Erythroblast (primary cell): ENCODE measurements around the gene IFNL3.
"Not testable (repeated sequence)": the region's sequence is repeated elsewhere in the genome, so short reads cannot be mapped to it uniquely, and the experiment has no call there.

ENCODE experiments used
- GATA1 ChIP-seq: IDR thresholded peaks from 2 replicates; pipeline ENCODE4 v1.6.1; 2011; ENCODE audit warnings: low read depth, mild to moderate bottlenecking, control low read depth, low read length, moderate library complexity
- POLR2A ChIP-seq: IDR thresholded peaks from 2 replicates; pipeline ENCODE4 v1.6.1; 2011; ENCODE audit warnings: mild to moderate bottlenecking, low read length

DNA sequence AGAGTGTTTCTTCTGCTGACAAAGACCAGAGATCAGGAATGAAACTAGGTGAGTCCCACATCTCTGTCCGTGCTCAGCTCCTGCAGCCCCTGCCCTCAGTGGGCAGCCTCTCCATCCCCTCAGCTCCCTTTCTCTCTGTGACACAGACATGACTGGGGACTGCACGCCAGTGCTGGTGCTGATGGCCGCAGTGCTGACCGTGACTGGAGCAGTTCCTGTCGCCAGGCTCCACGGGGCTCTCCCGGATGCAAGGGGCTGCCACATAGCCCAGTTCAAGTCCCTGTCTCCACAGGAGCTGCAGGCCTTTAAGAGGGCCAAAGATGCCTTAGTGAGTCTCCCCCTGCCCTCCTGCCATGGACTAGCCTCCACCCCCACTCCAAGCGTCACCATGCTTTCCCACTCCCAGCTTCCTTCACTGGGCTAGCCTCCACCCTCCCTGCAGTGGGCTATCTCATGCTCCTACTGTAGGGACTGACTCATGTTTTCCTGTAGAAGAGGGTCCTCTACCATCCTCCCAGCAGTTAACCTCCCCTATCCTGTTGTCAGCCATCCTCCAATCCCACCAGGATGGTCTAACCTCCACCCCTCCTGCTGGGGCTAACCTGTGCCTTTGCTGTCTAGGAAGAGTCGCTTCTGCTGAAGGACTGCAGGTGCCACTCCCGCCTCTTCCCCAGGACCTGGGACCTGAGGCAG is 23.9 kb upstream of the IFNL3 start:
- not testable (repeated sequence) for TF ChIP-seq POLR2A, GATA1
